ENCODE data around the gene SLC17A1.

SLC17A1 gene

DNA sequence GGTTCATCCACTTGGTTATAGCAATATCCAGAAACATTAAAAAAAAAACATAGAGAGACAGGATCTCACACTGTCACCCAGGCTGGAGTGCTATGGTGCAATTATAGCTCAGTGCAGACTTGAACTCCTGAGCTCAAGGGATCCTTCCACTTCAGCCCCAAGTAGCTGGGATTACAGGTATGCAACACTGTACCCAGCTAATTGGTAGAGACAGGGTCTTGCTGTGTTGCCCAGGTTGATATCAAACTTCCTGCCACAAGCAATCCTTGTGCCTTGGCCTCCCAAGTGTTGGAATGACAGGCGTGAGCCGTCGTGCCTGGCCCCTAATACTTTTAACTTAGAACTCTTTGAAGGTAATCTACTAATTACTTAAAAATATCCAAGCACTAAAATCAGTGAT, 818 bp upstream of the SLC17A1 start:
- TF ChIP-seq CTCF (conservative IDR thresholded peaks at IDR 0.05; ENCODE audit: low read depth, low read length): no peak
- DNase-seq (ENCODE audit: low read depth): no peak
- H3K4me3 ChIP-seq (ENCODE audit: low read depth, low read length): no peak overlapping the region

GRCh38 chr6:25832307-25832662, 433 bp upstream of the SLC17A1 start:
- no peak for TF ChIP-seq CTCF (conservative IDR thresholded peaks at IDR 0.05; ENCODE audit: low read depth, low read length)
- H3K4me3 ChIP-seq (ENCODE audit: low read depth, low read length): no peak overlapping the region
- no peak for DNase-seq (ENCODE audit: low read depth)

- no peak for TF ChIP-seq CTCF (conservative IDR thresholded peaks at IDR 0.05; ENCODE audit: low read depth, low read length)
- DNase-seq (ENCODE audit: low read depth): no peak
Observed at GRCh38 chr6:25830458-25830857, 1.4 kb downstream of the SLC17A1 start.

DNA sequence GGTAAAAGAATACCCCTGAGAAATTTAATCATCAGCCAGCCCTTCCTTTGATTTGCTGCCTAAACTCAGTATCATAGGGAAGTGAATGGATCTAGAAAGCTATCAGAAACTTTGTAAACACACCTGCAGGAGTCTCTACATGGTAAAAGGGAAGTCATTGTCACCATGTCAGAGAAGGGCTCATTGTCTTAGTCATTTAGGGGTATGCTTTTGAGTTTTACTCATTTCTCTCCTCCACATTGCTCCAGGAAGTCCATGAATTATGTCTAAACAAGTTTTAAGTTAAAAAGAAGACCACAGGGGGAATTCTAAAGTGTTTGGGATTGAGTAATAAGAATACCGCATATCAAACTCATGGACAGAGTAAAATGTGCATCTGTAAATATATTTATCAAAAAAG, 2.5 kb downstream of the SLC17A1 start:
- no peak overlapping the region for H3K4me3 ChIP-seq (ENCODE audit: low read depth, low read length)
- TF ChIP-seq CTCF (conservative IDR thresholded peaks at IDR 0.05; ENCODE audit: low read depth, low read length): no peak
- no peak for DNase-seq (ENCODE audit: low read depth)

More at GRCh38 chr6:25830458-25830857, 1.4 kb downstream of the SLC17A1 start:
- no peak overlapping the region for H3K4me3 ChIP-seq (ENCODE audit: low read depth, low read length)

GRCh38 chr6:25821341-25821740, 10.5 kb downstream of the SLC17A1 start:
- TF ChIP-seq CTCF (conservative IDR thresholded peaks at IDR 0.05; ENCODE audit: low read depth, low read length): no peak
- no peak overlapping the region for H3K4me3 ChIP-seq (ENCODE audit: low read depth, low read length)
- no peak for DNase-seq (ENCODE audit: low read depth)

- DNase-seq (ENCODE audit: low read depth): no peak
- H3K4me3 ChIP-seq (ENCODE audit: low read depth, low read length): no peak overlapping the region
- TF ChIP-seq CTCF (conservative IDR thresholded peaks at IDR 0.05; ENCODE audit: low read depth, low read length): no peak
Observed at GRCh38 chr6:25816252-25816651, 15.6 kb downstream of the SLC17A1 start.

DNA sequence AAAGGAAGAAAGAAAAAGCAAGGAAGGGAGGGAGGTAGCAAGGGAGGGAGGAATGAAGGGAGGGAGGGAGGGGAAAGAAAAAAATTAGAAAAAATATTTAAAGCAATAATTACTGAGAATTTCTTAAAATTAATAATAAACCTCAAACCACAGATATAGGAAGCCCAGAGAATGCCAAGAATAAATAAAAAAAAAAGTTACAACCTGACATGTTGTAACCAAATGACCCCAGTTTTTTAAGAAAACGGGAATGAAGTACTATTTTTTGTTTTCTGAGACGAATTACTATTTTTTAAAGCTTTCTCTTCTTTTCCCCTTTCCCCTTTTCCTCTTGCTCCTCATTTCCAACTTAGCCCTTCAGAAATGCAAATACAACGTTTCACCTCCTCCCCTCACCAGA, 16.7 kb downstream of the SLC17A1 start:
- no peak for DNase-seq (ENCODE audit: low read depth)
- H3K4me3 ChIP-seq (ENCODE audit: low read depth, low read length): no peak overlapping the region
- no peak for TF ChIP-seq CTCF (conservative IDR thresholded peaks at IDR 0.05; ENCODE audit: low read depth, low read length)

All from choroid plexus epithelial cell (primary cell).